Omental fat pad (tissue), 4 donors: ENCODE data around the gene SLC4A5. TPM values are rescaled to one million over a fixed set of nuclear protein-coding genes. Genes with fewer than 3 reads are reported as not detected.

Experiments
- ATAC-seq: fragments of 150-250 bp; one replicate; pipeline ENCODE4 v1.9.1; 2016; ENCODE audit warnings: mild to moderate bottlenecking, moderate library complexity; ENCODE audit not compliant: low FRiP score
- DNase-seq: peaks from one replicate; pipeline ENCODE4 v3.0.0-alpha.2; 2019; ENCODE audit warnings: low spot score
- CTCF ChIP-seq, 3 donors: fragments of 450-650 bp; IDR thresholded peaks; one replicate each; pipeline ENCODE4 v1.5.1; 2016 to 2017; ENCODE audit warnings: antibody characterized with exemption in 3 of 3, mild to moderate bottlenecking in 3 of 3, moderate library complexity in 2 of 3
- total RNA-seq, 4 donors: library from RNA; depleted of rRNA; stranded (reverse); fragments of >200 nt; gene quantifications; one replicate each; pipeline ENCODE4 v1.1.0, GENCODE V29; 2016

The SLC4A5 gene
- total RNA-seq, 4 donors from 2014 or later = 1.2 to 3.0 (median 1.6) TPM

- DNase-seq = no peak
- no peak for TF ChIP-seq CTCF (IDR thresholded peaks at IDR 0.05)
- no peak for ATAC-seq
These were observed 25.5 kb downstream of the SLC4A5 start for GRCh38 chr2:74317701-74318100.

- DNase-seq (no peak), ATAC-seq (no peak)
- no peak for TF ChIP-seq CTCF (IDR thresholded peaks at IDR 0.05)
These were observed 26.5 kb downstream of the SLC4A5 start for GRCh38 chr2:74316627-74317295.

GRCh38 chr2:74314107-74314506 is 29.1 kb downstream of the SLC4A5 start:
- DNase-seq (no peak), ATAC-seq (no peak)
- TF ChIP-seq CTCF (IDR thresholded peaks at IDR 0.05) = no peak

- DNase-seq (no peak), ATAC-seq (no peak)
- TF ChIP-seq CTCF (IDR thresholded peaks at IDR 0.05) = no peak
These were observed 29.7 kb downstream of the SLC4A5 start for GRCh38 chr2:74313497-74313896.

- TF ChIP-seq CTCF (IDR thresholded peaks at IDR 0.05) = no peak
- DNase-seq = no peak
- no peak for ATAC-seq
These were observed 30.3 kb downstream of the SLC4A5 start for GRCh38 chr2:74312913-74313312.

- DNase-seq (no peak), ATAC-seq (no peak)
These were observed 35.5 kb downstream of the SLC4A5 start for GRCh38 chr2:74307720-74308119.

More at GRCh38 chr2:74307720-74308119, 35.5 kb downstream of the SLC4A5 start:
- TF ChIP-seq CTCF (IDR thresholded peaks at IDR 0.05) = no peak
